Vagina (tissue), 2 donors: ENCODE measurements around the gene MACIR. TPM values are rescaled to one million over a fixed set of nuclear protein-coding genes. Genes with fewer than 3 reads are reported as not detected.
"Not testable (repeated sequence)": the region's sequence is repeated elsewhere in the genome, so short reads cannot be mapped to it uniquely, and the experiment has no call there.

Source experiments
- DNase-seq, 2 donors: peaks; one replicate each; pipeline ENCODE4 v3.0.0-alpha.2; 2017; ENCODE audit errors: extremely low spot score in 2 of 2
- H3K27ac ChIP-seq: fragments of 200-600 bp; sonication (generic); one replicate; pipeline ENCODE4 v1.5.1; 2019
- H3K27me3 ChIP-seq: fragments of 200-600 bp; sonication (generic); one replicate; pipeline ENCODE4 v1.5.1; 2019
- H3K36me3 ChIP-seq, 2 donors: fragments of 200-600 bp; sonication (generic); one replicate each; pipeline ENCODE4 v1.5.1; 2017 to 2019
- H3K4me1 ChIP-seq: fragments of 200-600 bp; sonication (generic); one replicate; pipeline ENCODE4 v1.5.1; 2019
- H3K4me3 ChIP-seq, 2 donors: fragments of 200-600 bp; sonication (generic); 1 replicate in 1 of 2; 2 replicates in 1 of 2; pipeline ENCODE4 v1.5.1; 2016 to 2019
- H3K9me3 ChIP-seq: fragments of 200-600 bp; sonication (generic); one replicate; pipeline ENCODE4 v1.5.1; 2019
- POLR2A ChIP-seq, 2 donors: fragments of 450-650 bp; IDR thresholded peaks; one replicate each; pipeline ENCODE4 v1.6.1; 2017; ENCODE audit warnings: antibody characterized with exemption in 2 of 2, mild to moderate bottlenecking in 2 of 2, moderate library complexity in 2 of 2
- POLR2AphosphoS5 ChIP-seq, 2 donors: sonication (generic); formaldehyde crosslinking; IDR thresholded peaks; one replicate each; pipeline ENCODE4 v1.9.0; 2017; ENCODE audit warnings: antibody characterized with exemption in 2 of 2, mild to moderate bottlenecking in 2 of 2, low read depth in 1 of 2; ENCODE audit not compliant: insufficient read depth in 1 of 2
- intact Hi-C: fragments of 100-400 bp; cut with DNase I; formaldehyde crosslinking; loops from one replicate; pipeline ENCODE4 v1.15.1; 2023
- total RNA-seq: library from RNA; depleted of rRNA; stranded (reverse); fragments of >200 nt; gene quantifications from one replicate; pipeline ENCODE4 v1.2.3, GENCODE V29; 2016
- TF ChIP-seq, protein P1 (sequence below), 3 experiments: fragments of 450-650 bp in 2 of 3; fragments of 200-600 bp in 1 of 3; sonication (generic) in 1 of 3; IDR thresholded peaks; one replicate each; pipeline ENCODE4 v1.5.1; 2017 to 2019; ENCODE audit warnings: antibody characterized with exemption in 3 of 3, mild to moderate bottlenecking in 2 of 3, moderate library complexity in 2 of 3

MACIR gene
- total RNA-seq, 1 donor from 2014 or later = 6.9 TPM

DNA sequence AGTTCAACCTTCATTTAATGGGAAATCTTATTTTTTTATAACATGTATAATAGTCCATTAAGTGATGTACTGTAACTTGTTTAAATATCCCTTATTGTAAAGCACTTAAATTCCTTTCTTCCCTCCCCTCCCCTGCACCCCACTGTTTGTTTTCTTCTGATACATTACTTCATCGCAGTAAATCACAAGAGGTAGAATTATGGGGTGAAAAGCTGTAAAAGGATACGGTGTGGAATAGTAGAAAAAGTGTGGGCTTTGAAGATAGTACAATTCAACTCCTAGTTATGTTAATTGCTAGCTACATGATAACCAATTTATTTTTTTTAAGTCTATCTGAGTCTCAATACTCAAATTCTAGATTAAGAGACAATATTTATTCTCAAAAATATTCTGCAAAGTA, 41.9 kb upstream of the MACIR start:
- Histone ChIP-seq H3K27ac (no peak overlapping the region), H3K9me3 (no peaks in the 10 kb centered on the region), H3K4me1 (no peaks in the 10 kb centered on the region), H3K4me3 (no peak overlapping the region), H3K27me3 (no peaks in the 10 kb centered on the region), H3K36me3 (no peaks in the 10 kb centered on the region)
- TF ChIP-seq POLR2A (IDR thresholded peaks at IDR 0.05) (no peak), POLR2AphosphoS5 (IDR thresholded peaks at IDR 0.05; ENCODE audit: insufficient read depth in 1 of 2, low read depth in 1 of 2) (no peak)
- TF ChIP-seq, protein P1, sequence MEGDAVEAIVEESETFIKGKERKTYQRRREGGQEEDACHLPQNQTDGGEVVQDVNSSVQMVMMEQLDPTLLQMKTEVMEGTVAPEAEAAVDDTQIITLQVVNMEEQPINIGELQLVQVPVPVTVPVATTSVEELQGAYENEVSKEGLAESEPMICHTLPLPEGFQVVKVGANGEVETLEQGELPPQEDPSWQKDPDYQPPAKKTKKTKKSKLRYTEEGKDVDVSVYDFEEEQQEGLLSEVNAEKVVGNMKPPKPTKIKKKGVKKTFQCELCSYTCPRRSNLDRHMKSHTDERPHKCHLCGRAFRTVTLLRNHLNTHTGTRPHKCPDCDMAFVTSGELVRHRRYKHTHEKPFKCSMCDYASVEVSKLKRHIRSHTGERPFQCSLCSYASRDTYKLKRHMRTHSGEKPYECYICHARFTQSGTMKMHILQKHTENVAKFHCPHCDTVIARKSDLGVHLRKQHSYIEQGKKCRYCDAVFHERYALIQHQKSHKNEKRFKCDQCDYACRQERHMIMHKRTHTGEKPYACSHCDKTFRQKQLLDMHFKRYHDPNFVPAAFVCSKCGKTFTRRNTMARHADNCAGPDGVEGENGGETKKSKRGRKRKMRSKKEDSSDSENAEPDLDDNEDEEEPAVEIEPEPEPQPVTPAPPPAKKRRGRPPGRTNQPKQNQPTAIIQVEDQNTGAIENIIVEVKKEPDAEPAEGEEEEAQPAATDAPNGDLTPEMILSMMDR (IDR thresholded peaks at IDR 0.05) = no peak
- intact Hi-C loops = no loop called here
- no peak for DNase-seq

GRCh38 chr5:103217101-103217500, 41.5 kb upstream of the MACIR start:
- TF ChIP-seq POLR2AphosphoS5 (IDR thresholded peaks at IDR 0.05; ENCODE audit: insufficient read depth in 1 of 2, low read depth in 1 of 2) (no peak), POLR2A (IDR thresholded peaks at IDR 0.05) (no peak)
- TF ChIP-seq, protein P1 (IDR thresholded peaks at IDR 0.05) = no peak
- no peaks in the 10 kb centered on the region for H3K4me1 ChIP-seq
- H3K4me3 ChIP-seq = no peak overlapping the region
- no peaks in the 10 kb centered on the region for H3K9me3 ChIP-seq
- no peak for DNase-seq
- intact Hi-C loops = no loop called here
- no peak overlapping the region for H3K27ac ChIP-seq
- H3K27me3 ChIP-seq = no peaks in the 10 kb centered on the region
- no peaks in the 10 kb centered on the region for H3K36me3 ChIP-seq

DNA sequence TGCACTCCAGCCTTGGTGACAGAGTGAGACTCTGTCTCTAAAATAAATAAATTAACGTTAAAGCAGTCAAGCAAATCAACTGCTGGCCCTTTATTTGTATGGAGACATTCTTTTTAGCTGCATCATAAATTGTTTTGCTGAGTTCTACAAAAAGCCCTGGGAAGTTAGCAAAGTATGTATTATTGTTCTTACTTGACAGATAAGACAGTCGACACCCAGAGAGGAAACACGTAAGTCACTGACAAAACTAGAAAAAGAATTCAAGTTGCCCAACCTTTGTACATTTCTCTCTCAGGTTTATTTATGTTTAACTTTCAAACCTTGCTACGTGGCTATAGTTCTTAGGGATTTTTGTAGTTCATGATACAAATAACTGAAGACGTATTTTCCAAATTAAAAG, 40.4 kb upstream of the MACIR start:
- TF ChIP-seq POLR2A (IDR thresholded peaks at IDR 0.05) = no peak
- TF ChIP-seq, protein P1 (IDR thresholded peaks at IDR 0.05) = no peak
- no peak for TF ChIP-seq POLR2AphosphoS5 (IDR thresholded peaks at IDR 0.05; ENCODE audit: insufficient read depth in 1 of 2, low read depth in 1 of 2)
- Histone ChIP-seq H3K4me1 (no peaks in the 10 kb centered on the region), H3K36me3 (no peaks in the 10 kb centered on the region), H3K27ac (no peak overlapping the region), H3K4me3 (no peak overlapping the region), H3K9me3 (no peaks in the 10 kb centered on the region), H3K27me3 (no peaks in the 10 kb centered on the region)
- intact Hi-C loops = no loop called here
- no peak for DNase-seq

DNA sequence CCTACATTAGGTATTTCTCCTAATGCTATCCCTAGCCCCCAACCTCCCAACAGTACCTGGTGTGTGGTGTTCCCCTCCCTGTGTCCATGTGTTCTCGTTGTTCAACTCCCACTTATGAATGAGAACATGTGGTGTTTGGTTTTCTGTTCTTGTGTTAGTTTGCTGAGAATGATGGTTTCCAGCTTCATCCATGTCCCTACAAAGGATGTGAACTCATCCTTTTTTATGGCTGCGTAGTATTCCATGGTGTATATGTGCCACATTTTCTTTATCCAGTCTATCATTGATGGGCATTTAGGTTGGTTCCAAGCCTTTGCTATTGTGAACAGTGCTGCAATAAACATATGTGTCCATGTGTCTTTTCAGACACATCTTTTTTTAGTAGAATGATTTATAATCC, 39.5 kb upstream of the MACIR start:
- H3K27me3 ChIP-seq, H3K9me3 ChIP-seq, H3K27ac ChIP-seq, intact Hi-C loops, H3K36me3 ChIP-seq, H3K4me3 ChIP-seq, H3K4me1 ChIP-seq, DNase-seq: not testable (repeated sequence)

GRCh38 chr5:103223031-103223955, 35.3 kb upstream of the MACIR start:
- TF ChIP-seq POLR2AphosphoS5 (IDR thresholded peaks at IDR 0.05; ENCODE audit: insufficient read depth in 1 of 2, low read depth in 1 of 2) = no peak
- no peak for TF ChIP-seq POLR2A (IDR thresholded peaks at IDR 0.05)
- TF ChIP-seq, protein P1 (IDR thresholded peaks at IDR 0.05) = no peak
- H3K4me3 ChIP-seq = no peak overlapping the region
- no peak for DNase-seq
- intact Hi-C loops = no loop called here
- H3K27ac ChIP-seq = no peak overlapping the region
- H3K9me3 ChIP-seq = no peaks in the 10 kb centered on the region
- H3K36me3 ChIP-seq = no peaks in the 10 kb centered on the region
- no peaks in the 10 kb centered on the region for H3K4me1 ChIP-seq
- H3K27me3 ChIP-seq = no peaks in the 10 kb centered on the region
